HCT116 (cell line): ENCODE measurements around the gene KIF26B. TPM values are rescaled to one million over a fixed set of nuclear protein-coding genes. Genes with fewer than 3 reads are reported as not detected.

ENCODE experiments used
- ATAC-seq: fragments of 200-7000 bp; cut with Tn5 transposase; 2 replicates; pipeline ENCODE4 v1.9.1; 2020; ENCODE audit warnings: mild to moderate bottlenecking, moderate library complexity
- BruUV-seq: library from RNA; stranded (reverse); fragments of 400-500 nt; replicated peaks from 2 replicates; lab custom pipeline; 2021; lab: Mats Ljungman, UMichigan
- CTCF ChIA-PET: fragments of 300-600 bp; sonication (Branson Sonifier 250); formaldehyde crosslinking; loops from one replicate; lab custom pipeline; 2021; ENCODE audit warnings: antibody characterized with exemption; lab: Charles Lee
- POLR2A ChIA-PET: fragments of 300-600, 350-600 bp; sonication (Branson Sonifier 250); formaldehyde crosslinking; loops from one replicate; lab custom pipeline; 2021; ENCODE audit warnings: antibody characterized with exemption; lab: Charles Lee
- RAD21 ChIA-PET, 2 experiments: fragments of 300-600 bp; sonication (Branson Sonifier 250); formaldehyde crosslinking; loops; one replicate each; lab custom pipeline; 2023; ENCODE audit warnings: low total read pairs in 2 of 2; ENCODE audit not compliant: uncharacterized antibody in 2 of 2, unreplicated experiment in 2 of 2, low non-redundant PET in 1 of 2; lab: Charles Lee
- DNase-seq: peaks from one replicate; pipeline ENCODE4 v3.0.0-alpha.2; 2010; ENCODE audit warnings: low read depth, low spot score
- H2AFZ ChIP-seq: fragments of 200-600 bp; shearing (Covaris generic), sonication (generic); 2 replicates; pipeline ENCODE4 v1.6.1; 2017; ENCODE audit warnings: low read depth, mixed run types, mixed read lengths, antibody characterized with exemption, low read length; ENCODE audit not compliant: poor library complexity, severe bottlenecking
- H3K27ac ChIP-seq: 2 replicates; pipeline ENCODE4 v1.5.1; 2012; ENCODE audit warnings: low read depth, low read length
- H3K27me3 ChIP-seq: fragments of 200-600 bp; sonication (generic); 2 replicates; pipeline ENCODE4 v1.6.1; 2016; ENCODE audit warnings: mixed run types, low read length, mixed read lengths; ENCODE audit not compliant: insufficient read depth
- H3K36me3 ChIP-seq, 2 experiments: fragments of 200-500 bp in 1 of 2; fragments of 200-600 bp in 1 of 2; sonication (Bioruptor generic) in 1 of 2; sonication (generic) in 1 of 2; 2 replicates each; pipeline versions ENCODE4 v1.5.1 to v1.6.1; 2014 to 2016; ENCODE audit warnings: low read length in 2 of 2, inconsistent platforms in 1 of 2, mixed read lengths in 1 of 2, mixed run types in 1 of 2; ENCODE audit not compliant: insufficient read depth in 2 of 2, control insufficient read depth in 1 of 2
- H3K4me1 ChIP-seq, 2 experiments: fragments of 200-600 bp in 1 of 2; sonication (generic) in 1 of 2; 2 replicates each; pipeline versions ENCODE4 v1.5.1 to v1.6.1; 2012 to 2017; ENCODE audit warnings: low read length in 2 of 2, inconsistent platforms in 1 of 2, mild to moderate bottlenecking in 1 of 2, mixed read lengths in 1 of 2, mixed run types in 1 of 2, moderate library complexity in 1 of 2; ENCODE audit not compliant: insufficient read depth in 2 of 2, control insufficient read depth in 1 of 2
- H3K4me2 ChIP-seq: fragments of 200-600 bp; sonication (generic); 2 replicates; pipeline ENCODE4 v1.6.1; 2017; ENCODE audit warnings: mixed run types, low read length, mixed read lengths
- H3K4me3 ChIP-seq, 2 experiments: fragments of 200-600 bp in 1 of 2; sonication (generic) in 1 of 2; replicated peaks in 1 of 2; 2 replicates each; pipeline ENCODE4 v1.5.1; 2011 to 2016; ENCODE audit warnings: low read length in 2 of 2, control low read depth in 1 of 2, low read depth in 1 of 2, mild to moderate bottlenecking in 1 of 2, mixed read lengths in 1 of 2, mixed run types in 1 of 2
- H3K79me2 ChIP-seq: fragments of 200-600 bp; sonication (generic); 2 replicates; pipeline ENCODE4 v1.6.1; 2017; ENCODE audit warnings: mild to moderate bottlenecking, mixed run types, low read length, moderate library complexity, mixed read lengths; ENCODE audit not compliant: insufficient read depth
- H3K9ac ChIP-seq: fragments of 200-600 bp; sonication (generic); 2 replicates; pipeline ENCODE4 v1.6.1; 2016; ENCODE audit warnings: low read length, mixed read lengths
- H3K9me2 ChIP-seq: fragments of 200-600 bp; sonication (generic), shearing (Covaris generic); 2 replicates; pipeline ENCODE4 v1.6.1; 2017; ENCODE audit warnings: mixed run types, mild to moderate bottlenecking, moderate library complexity; ENCODE audit not compliant: insufficient read depth
- H3K9me3 ChIP-seq, 2 experiments: fragments of 200-500 bp in 1 of 2; fragments of 200-600 bp in 1 of 2; sonication (Bioruptor generic) in 1 of 2; sonication (generic) in 1 of 2; 2 replicates each; pipeline ENCODE4 v1.6.1; 2014 to 2017; ENCODE audit warnings: low read length in 2 of 2, mixed read lengths in 2 of 2, inconsistent platforms in 1 of 2, low read depth in 1 of 2, mild to moderate bottlenecking in 1 of 2, mixed run types in 1 of 2, moderate library complexity in 1 of 2; ENCODE audit not compliant: control insufficient read depth in 1 of 2, insufficient read depth in 1 of 2
- H4K20me1 ChIP-seq: fragments of 200-600 bp; sonication (generic), shearing (Covaris generic); 2 replicates; pipeline ENCODE4 v1.6.1; 2017; ENCODE audit warnings: mixed run types, mild to moderate bottlenecking, moderate library complexity; ENCODE audit not compliant: insufficient read depth
- ATF3 ChIP-seq: IDR thresholded peaks from 2 replicates; pipeline ENCODE4 v1.6.1; 2012
- CBX3 ChIP-seq: IDR thresholded peaks from 2 replicates; pipeline ENCODE4 v1.6.1; 2012; ENCODE audit warnings: low read depth
- CEBPB ChIP-seq: IDR thresholded peaks from 2 replicates; pipeline ENCODE4 v1.6.1; 2012; ENCODE audit warnings: low read depth
- EGR1 ChIP-seq: IDR thresholded peaks from 2 replicates; pipeline ENCODE4 v1.6.1; 2012; ENCODE audit warnings: low read depth
- EZH2 ChIP-seq: fragments of 200-600 bp; sonication (generic); IDR thresholded peaks from 2 replicates; pipeline ENCODE4 v1.6.1; 2017; ENCODE audit warnings: antibody characterized with exemption, mixed run types
- JUND ChIP-seq: IDR thresholded peaks from 2 replicates; pipeline ENCODE4 v1.6.1; 2012
- MAX ChIP-seq: IDR thresholded peaks from 2 replicates; pipeline ENCODE4 v1.6.1; 2012
- POLR2A ChIP-seq: IDR thresholded peaks from 2 replicates; pipeline ENCODE4 v1.7.0; 2011; ENCODE audit warnings: borderline replicate concordance; ENCODE audit not compliant: insufficient read depth, insufficient read length; ENCODE audit errors: extremely low read depth
- RAD21 ChIP-seq: IDR thresholded peaks from 2 replicates; pipeline ENCODE4 v1.6.1; 2012; ENCODE audit warnings: low read depth, mild to moderate bottlenecking
- ZFX ChIP-seq: fragments of 450-650 bp; IDR thresholded peaks from 2 replicates; pipeline ENCODE4 v1.6.1; 2017
- intact Hi-C: fragments of 100-400 bp; cut with micrococcal nuclease; formaldehyde crosslinking; loops from 2 replicates; pipeline ENCODE4 v1.10.0; 2022
- total RNA-seq: library from RNA; stranded (reverse); gene quantifications from one replicate; pipeline ENCODE4 v1.2.1, GENCODE V29; 2021; ENCODE audit not compliant: unreplicated experiment
- TF ChIP-seq, protein P1 (sequence below), 3 experiments: fragments of 200-600 bp in 1 of 3; sonication (generic) in 1 of 3; IDR thresholded peaks in 2 of 3; conservative IDR thresholded peaks in 1 of 3; 2 replicates each; pipeline ENCODE4 v1.5.1; 2012 to 2017; ENCODE audit warnings: low read depth in 2 of 3, low read length in 2 of 3, antibody characterized with exemption in 1 of 3, borderline replicate concordance in 1 of 3, control low read depth in 1 of 3, mild to moderate bottlenecking in 1 of 3, mixed read lengths in 1 of 3, mixed run types in 1 of 3, moderate library complexity in 1 of 3; ENCODE audit not compliant: insufficient read depth in 1 of 3

KIF26B gene
- total RNA-seq, 1 experiment from 2014 or later = 0.49 TPM

- no TSS peak for BruUV-seq
Measured at GRCh38 chr1:245404952-245405351, 250.2 kb downstream of the KIF26B start.

GRCh38 chr1:245406426-245406825, 251.6 kb downstream of the KIF26B start:
- H3K36me3 ChIP-seq = no peaks in the 10 kb centered on the region
- H3K9me2 ChIP-seq = no peaks in the 10 kb centered on the region
- peaks cover 16% of the 10 kb centered on the region for H3K27me3 ChIP-seq
- DNase-seq = no peak
- H4K20me1 ChIP-seq = no peaks in the 10 kb centered on the region
- H3K4me1 ChIP-seq = no peaks in the 10 kb centered on the region
- H2AFZ ChIP-seq = no peak overlapping the region
- H3K27ac ChIP-seq = no peak overlapping the region
- RAD21 ChIA-PET = no interaction called here
- TF ChIP-seq ATF3 = no peak
- no peak for TF ChIP-seq CBX3
- no peak for TF ChIP-seq EGR1
- no peak for TF ChIP-seq CEBPB
- TF ChIP-seq ZFX = no peak
- no peak for TF ChIP-seq POLR2A
- TF ChIP-seq EZH2 = no peak
- no peak for TF ChIP-seq JUND
- no peak for TF ChIP-seq RAD21
- no peak for TF ChIP-seq MAX
- TF ChIP-seq, all 23 proteins: peak for 0
- intact Hi-C loops = no loop called here
- ChIA-PET POLR2A (no interaction called here), CTCF (no interaction called here)
- Histone ChIP-seq H3K9ac (no peak overlapping the region), H3K9me3 (no peaks in the 10 kb centered on the region), H3K4me2 (no peak overlapping the region), H3K79me2 (no peaks in the 10 kb centered on the region), H3K4me3 (no peak overlapping the region)
- ATAC-seq = no peak
- BruUV-seq = no TSS peak

More at GRCh38 chr1:245404952-245405351, 250.2 kb downstream of the KIF26B start:
- H3K9me3 ChIP-seq = no peaks in the 10 kb centered on the region
- H3K79me2 ChIP-seq = no peaks in the 10 kb centered on the region
- no peaks in the 10 kb centered on the region for H3K9me2 ChIP-seq
- intact Hi-C loops = no loop called here
- H3K27ac ChIP-seq = no peak overlapping the region
- H3K4me3 ChIP-seq = no peak overlapping the region
- ChIA-PET CTCF (no interaction called here), POLR2A (no interaction called here), RAD21 (no interaction called here)
- H3K4me2 ChIP-seq = no peak overlapping the region
- TF ChIP-seq, protein P1, sequence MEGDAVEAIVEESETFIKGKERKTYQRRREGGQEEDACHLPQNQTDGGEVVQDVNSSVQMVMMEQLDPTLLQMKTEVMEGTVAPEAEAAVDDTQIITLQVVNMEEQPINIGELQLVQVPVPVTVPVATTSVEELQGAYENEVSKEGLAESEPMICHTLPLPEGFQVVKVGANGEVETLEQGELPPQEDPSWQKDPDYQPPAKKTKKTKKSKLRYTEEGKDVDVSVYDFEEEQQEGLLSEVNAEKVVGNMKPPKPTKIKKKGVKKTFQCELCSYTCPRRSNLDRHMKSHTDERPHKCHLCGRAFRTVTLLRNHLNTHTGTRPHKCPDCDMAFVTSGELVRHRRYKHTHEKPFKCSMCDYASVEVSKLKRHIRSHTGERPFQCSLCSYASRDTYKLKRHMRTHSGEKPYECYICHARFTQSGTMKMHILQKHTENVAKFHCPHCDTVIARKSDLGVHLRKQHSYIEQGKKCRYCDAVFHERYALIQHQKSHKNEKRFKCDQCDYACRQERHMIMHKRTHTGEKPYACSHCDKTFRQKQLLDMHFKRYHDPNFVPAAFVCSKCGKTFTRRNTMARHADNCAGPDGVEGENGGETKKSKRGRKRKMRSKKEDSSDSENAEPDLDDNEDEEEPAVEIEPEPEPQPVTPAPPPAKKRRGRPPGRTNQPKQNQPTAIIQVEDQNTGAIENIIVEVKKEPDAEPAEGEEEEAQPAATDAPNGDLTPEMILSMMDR (IDR thresholded peaks at IDR 0.05 in 2 of 3, conservative IDR thresholded peaks at IDR 0.05 in 1 of 3; ENCODE audit: borderline replicate concordance in 1 of 3, insufficient read depth in 1 of 3, low read depth in 2 of 3, low read length in 2 of 3) = no peak
- no peak for TF ChIP-seq CBX3
- H3K4me1 ChIP-seq = no peaks in the 10 kb centered on the region
- H2AFZ ChIP-seq = no peak overlapping the region
- DNase-seq (no peak), ATAC-seq (no peak)
- no peak overlapping the region for H3K9ac ChIP-seq
- H3K36me3 ChIP-seq = no peaks in the 10 kb centered on the region
- no peaks in the 10 kb centered on the region for H4K20me1 ChIP-seq
- peaks cover 17% of the 10 kb centered on the region for H3K27me3 ChIP-seq
